ENCODE results near the gene PROKR2. TPM values are rescaled to one million over a fixed set of nuclear protein-coding genes. Genes with fewer than 3 reads are reported as not detected.

The PROKR2 gene
- total RNA-seq = not detected
- not detected for polyA plus RNA-seq (2013, experiment 1 of 2)
- not detected for polyA plus RNA-seq (2013, experiment 2 of 2)
- 0 to 0.81 (median 0.03) reads per million in 172 experiments for total RNA-seq

GRCh38 chr20:5316188-5317158 is at the start of gene PROKR2:
Gene PROKR2 (minus strand): TSS chr20:5316954. CDS start chr20:5314369, 2,585 bp downstream.
- no peak for ATAC-seq (ENCODE audit: poor library complexity)
- Mint-ChIP-seq H3K27ac (no peak within 1 kb of the TSS), H3K36me3 (ENCODE audit: low read depth) (no peaks in the 10 kb centered on the region), H3K9me3 (no peaks in the 10 kb centered on the region), H3K4me3 (no peak within 1 kb of the TSS), H3K27me3 (peaks cover 58% of the 10 kb centered on the region), H3K4me1 (ENCODE audit: low read depth) (no peaks in the 10 kb centered on the region)
- ChIA-PET CTCF (no interaction called here), POLR2A (no interaction called here)
- intact Hi-C loops (cut with DNase I, micrococcal nuclease) = no loop called here
- Histone ChIP-seq H3K4me3 (ENCODE audit: low read length) (no peak within 1 kb of the TSS), H3K27ac (ENCODE audit: low read depth in 1 of 2, low read length in 2 of 2) (no peak within 1 kb of the TSS), H3K27me3 (ENCODE audit: control insufficient read depth in 1 of 2, insufficient read depth in 2 of 2, low read length in 2 of 2) (peaks cover 34 to 47% of the 10 kb centered on the region in 2 experiments), H3K4me1 (ENCODE audit: insufficient read depth, low read length) (peaks cover 5% of the 10 kb centered on the region), H3K9me3 (ENCODE audit: control insufficient read depth in 1 of 2, insufficient read depth in 1 of 2, low read length in 2 of 2) (peaks cover 0 to 20% of the 10 kb centered on the region in 2 experiments), H3K36me3 (ENCODE audit: insufficient read depth, low read length) (no peaks in the 10 kb centered on the region)
- DNase-seq = no peak
- no peak for TF ChIP-seq CTCF (IDR thresholded peaks at IDR 0.05)

- no peaks in the 10 kb centered on the region for H3K4me1 Mint-ChIP-seq (ENCODE audit: low read depth)
- H3K27ac ChIP-seq (ENCODE audit: low read depth in 1 of 2, low read length in 2 of 2) = no peak overlapping the region
- peaks cover 5% of the 10 kb centered on the region for H3K9me3 Mint-ChIP-seq
- H3K36me3 Mint-ChIP-seq (ENCODE audit: low read depth) = no peaks in the 10 kb centered on the region
- H3K9me3 ChIP-seq (ENCODE audit: control insufficient read depth in 1 of 2, insufficient read depth in 1 of 2, low read length in 2 of 2) = peaks cover 4 to 6% of the 10 kb centered on the region in 2 experiments
- no peak overlapping the region for H3K27ac Mint-ChIP-seq
- DNase-seq (no peak), ATAC-seq (ENCODE audit: poor library complexity) (no peak)
- POLR2A ChIA-PET = no interaction called here
- H3K4me3 ChIP-seq (ENCODE audit: low read length) = no peak overlapping the region
- CTCF ChIA-PET = no interaction called here
- H3K27me3 ChIP-seq (ENCODE audit: control insufficient read depth in 1 of 2, insufficient read depth in 2 of 2, low read length in 2 of 2) = peaks cover 2 to 4% of the 10 kb centered on the region in 2 experiments
- H3K27me3 Mint-ChIP-seq = peaks cover 44% of the 10 kb centered on the region
- no peaks in the 10 kb centered on the region for H3K4me1 ChIP-seq (ENCODE audit: insufficient read depth, low read length)
- no peaks in the 10 kb centered on the region for H3K36me3 ChIP-seq (ENCODE audit: insufficient read depth, low read length)
- no peak for TF ChIP-seq CTCF (IDR thresholded peaks at IDR 0.05)
- intact Hi-C loops (cut with DNase I, micrococcal nuclease) = no loop called here
- H3K4me3 Mint-ChIP-seq = no peak overlapping the region
Observed at GRCh38 chr20:5364997-5365597, 48.3 kb upstream of the PROKR2 start.

- CTCF ChIA-PET = no interaction called here
- intact Hi-C loops (cut with DNase I, micrococcal nuclease) = no loop called here
- Histone ChIP-seq H3K36me3 (ENCODE audit: insufficient read depth, low read length) (no peaks in the 10 kb centered on the region), H3K27me3 (ENCODE audit: control insufficient read depth in 1 of 2, insufficient read depth in 2 of 2, low read length in 2 of 2) (peaks cover 2 to 4% of the 10 kb centered on the region in 2 experiments), H3K4me1 (ENCODE audit: insufficient read depth, low read length) (no peaks in the 10 kb centered on the region), H3K9me3 (ENCODE audit: control insufficient read depth in 1 of 2, insufficient read depth in 1 of 2, low read length in 2 of 2) (peaks cover 4 to 6% of the 10 kb centered on the region in 2 experiments), H3K4me3 (ENCODE audit: low read length) (no peak overlapping the region), H3K27ac (ENCODE audit: low read depth in 1 of 2, low read length in 2 of 2) (no peak overlapping the region)
- Mint-ChIP-seq H3K27ac (no peak overlapping the region), H3K36me3 (ENCODE audit: low read depth) (no peaks in the 10 kb centered on the region), H3K4me3 (no peak overlapping the region), H3K27me3 (peaks cover 37% of the 10 kb centered on the region), H3K9me3 (peaks cover 5% of the 10 kb centered on the region), H3K4me1 (ENCODE audit: low read depth) (no peaks in the 10 kb centered on the region)
- POLR2A ChIA-PET = no interaction called here
- no peak for DNase-seq
- TF ChIP-seq CTCF (IDR thresholded peaks at IDR 0.05) = no peak
- no peak for ATAC-seq (ENCODE audit: poor library complexity)
Observed at GRCh38 chr20:5364136-5364821, 47.5 kb upstream of the PROKR2 start.

All from CD4-positive, alpha-beta T cell (primary cell).